Activated CD4-positive, alpha-beta T cell treated with anti-CD3 and anti-CD28 coated beads, Interleukin-10, Interleukin-2, amounts not matched to agents 100 ng/mL and 50 ng/mL, durations not matched to agents 16 hours and 8 hours (primary cell): ENCODE results near the gene ASH1L.
"Not testable (repeated sequence)": the region's sequence is repeated elsewhere in the genome, so short reads cannot be mapped to it uniquely, and the experiment has no call there.

Experiments
- DNase-seq: peaks from one replicate; pipeline ENCODE4 v3.0.0-alpha.2; 2020

ASH1L gene

GRCh38 chr1:155301342-155301841 lies 261.2 kb downstream of the ASH1L start, which contains the start of gene PKLR:
Gene PKLR (minus strand): TSS chr1:155301438. CDS start chr1:155301395, 43 bp downstream.
- DNase-seq, result no peak

DNA sequence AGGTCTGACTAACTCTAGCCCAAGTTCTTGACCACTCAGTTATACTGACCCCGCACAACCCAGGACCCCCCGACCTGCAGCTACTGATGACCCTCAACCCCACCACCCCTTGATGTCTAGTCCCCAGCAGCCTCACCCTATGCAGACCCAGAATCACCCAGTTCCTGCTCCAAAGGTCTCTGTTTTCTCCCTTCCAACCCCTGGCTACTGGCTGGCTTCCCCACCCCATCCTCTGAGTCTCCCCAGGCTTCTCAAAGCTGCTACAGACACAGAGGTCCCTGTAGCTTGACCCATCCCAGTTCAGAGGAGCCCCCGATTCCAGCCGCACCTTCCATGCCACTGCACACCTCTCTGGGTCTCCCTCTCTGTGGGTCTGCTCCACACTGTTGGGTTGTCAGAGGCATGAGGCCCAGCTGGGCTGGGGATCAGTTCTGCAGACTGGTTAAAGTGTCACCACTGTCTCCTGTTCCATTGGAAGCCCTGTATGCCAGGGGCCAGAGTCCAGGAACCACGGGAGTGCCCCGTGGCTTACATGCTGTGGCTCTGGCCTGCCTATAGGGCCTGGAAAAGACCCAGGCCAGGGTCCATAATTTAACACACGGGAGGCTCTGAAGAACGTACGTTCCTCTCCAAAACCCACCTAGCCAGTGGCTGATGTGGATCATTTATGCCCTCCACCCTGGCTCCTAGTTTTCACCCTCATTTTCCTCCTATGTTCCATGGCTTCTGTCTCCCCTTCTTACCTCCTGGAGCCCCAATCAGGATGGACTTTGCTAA lies 261.9 kb downstream of the ASH1L start:
- DNase-seq, result no peak

DNA sequence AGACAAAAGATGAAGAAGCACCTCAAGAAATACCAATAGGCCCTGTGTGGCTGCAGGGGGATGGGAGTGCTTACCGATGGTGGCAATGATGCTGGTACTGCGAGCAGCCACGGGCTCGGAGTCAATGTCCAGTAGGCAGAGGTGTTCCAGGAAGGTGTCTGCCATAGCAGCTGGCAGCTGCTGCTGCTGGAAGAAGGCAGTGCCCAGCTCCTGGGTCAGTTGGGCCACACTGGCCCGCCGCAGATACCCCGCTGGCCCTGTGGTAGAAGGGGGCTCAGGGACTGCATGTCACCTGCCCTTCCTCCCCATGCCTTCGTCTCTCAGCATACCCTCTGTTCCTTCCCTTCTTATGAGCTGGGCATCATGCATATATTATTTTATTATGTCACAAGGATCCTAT lies 262.6 kb downstream of the ASH1L start:
- no peak for DNase-seq

DNA sequence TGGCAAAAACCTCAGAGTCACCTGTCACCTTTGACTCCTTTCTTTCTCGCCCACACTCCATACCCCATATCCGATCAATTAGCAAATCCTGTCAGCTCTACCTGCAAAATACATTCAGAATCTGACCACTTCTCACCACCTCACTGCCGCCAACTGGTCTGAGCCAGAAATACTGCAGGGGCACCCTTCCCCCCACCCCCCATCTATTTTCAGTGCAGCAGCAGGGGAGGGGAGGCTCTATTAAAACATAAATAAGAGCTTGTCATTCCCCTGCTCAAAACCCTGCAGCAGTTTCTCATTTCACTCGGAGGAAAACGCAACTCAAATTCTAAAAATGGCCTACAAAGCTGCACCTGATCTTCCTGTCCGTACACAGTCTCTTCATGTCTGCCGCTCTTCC lies 265.2 kb downstream of the ASH1L start:
- DNase-seq, result no peak

DNA sequence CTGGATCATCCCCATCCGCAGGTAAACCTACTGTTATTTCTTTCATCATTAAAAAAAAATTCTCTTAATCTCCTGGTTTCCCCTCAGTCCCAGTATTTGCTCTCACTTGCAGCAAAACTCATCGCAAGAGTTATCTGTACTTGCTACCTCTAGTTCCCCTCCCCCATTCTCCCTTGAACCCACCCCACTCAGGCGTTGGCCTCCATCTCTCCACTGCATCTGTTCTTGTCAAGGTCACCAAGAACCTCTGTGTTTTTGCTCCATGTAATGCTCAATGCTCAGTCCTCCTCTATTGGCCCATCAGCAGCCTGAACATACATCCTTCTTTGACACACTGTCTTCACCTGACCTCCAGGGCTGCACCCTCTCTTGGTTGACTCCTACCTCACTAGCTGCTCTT lies 265.9 kb downstream of the ASH1L start:
- no peak for DNase-seq

DNA sequence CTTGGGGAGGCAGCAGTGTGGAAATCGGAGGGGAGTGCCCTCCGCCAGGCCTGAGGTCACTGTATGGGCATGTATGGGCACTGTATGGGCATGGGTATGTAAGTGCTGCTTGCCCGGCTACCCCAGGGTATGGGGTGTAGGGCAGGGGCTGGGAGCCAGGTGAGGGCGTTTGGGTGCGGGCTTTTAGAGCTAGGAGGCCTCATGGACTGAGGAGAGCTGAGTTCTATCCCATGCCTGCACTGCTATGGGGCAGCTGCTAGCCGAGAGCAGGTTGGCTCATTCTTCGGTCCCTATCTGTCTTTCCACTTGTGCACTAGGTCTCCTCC lies 266.7 kb downstream of the ASH1L start:
- DNase-seq, result no peak

GRCh38 chr1:155295183-155295941 lies 267.2 kb downstream of the ASH1L start:
- no peak for DNase-seq

- DNase-seq, result no peak
These were observed 268.0 kb downstream of the ASH1L start for GRCh38 chr1:155294520-155295182.

- no peak for DNase-seq
These were observed 269.4 kb downstream of the ASH1L start for GRCh38 chr1:155293086-155293749.

DNA sequence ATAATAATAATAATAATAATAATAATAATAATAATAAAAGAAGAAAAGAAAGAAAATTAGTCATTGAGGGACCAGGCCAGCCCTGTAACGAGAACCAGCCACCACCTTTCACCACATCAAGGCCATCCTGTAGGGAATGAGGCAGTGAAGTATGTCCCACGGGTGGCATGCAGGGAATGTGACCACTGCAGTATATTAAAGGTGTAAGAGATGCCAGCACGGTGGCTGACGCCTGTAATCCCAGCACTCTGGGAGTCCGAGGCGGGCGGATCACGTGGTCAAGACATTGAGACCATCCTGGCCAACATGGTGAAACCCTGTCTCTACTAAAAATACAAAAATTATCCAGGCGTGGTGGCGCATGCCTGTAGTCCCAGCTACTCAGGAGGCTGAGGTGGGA lies 271.6 kb downstream of the ASH1L start:
- DNase-seq, result not testable (repeated sequence)

- DNase-seq, result no peak
These were observed 274.5 kb downstream of the ASH1L start for GRCh38 chr1:155287987-155288543.

GRCh38 chr1:155286544-155286943 lies 276.1 kb downstream of the ASH1L start:
- DNase-seq, result no peak

GRCh38 chr1:155285631-155286044 lies 277.0 kb downstream of the ASH1L start:
- no peak for DNase-seq
